K562 (cell line): Measurements from ENCODE around the gene PDGFD. TPM values are rescaled to one million over a fixed set of nuclear protein-coding genes. Genes with fewer than 3 reads are reported as not detected.
A peak's percentile ranks its signal among the peaks of the same experiment; 100 is the strongest.

Experiments
- ATAC-seq: fragments of 200-7000 bp; cut with Tn5 transposase; 3 replicates; pipeline ENCODE4 v1.9.1; 2020; ENCODE audit warnings: moderate library complexity
- BruUV-seq: library from RNA; stranded (reverse); fragments of 400-500 nt; replicated peaks from 2 replicates; lab custom pipeline; 2021; lab: Mats Ljungman, UMichigan
- CTCF ChIA-PET: fragments of 300-600 bp; formaldehyde crosslinking; extraction: SDS; loops from one replicate; lab custom pipeline; 2021; ENCODE audit warnings: low intra/inter-chr PET ratio; lab: Yijun Ruan, JAX
- POLR2A ChIA-PET: fragments of 300-600, 350-650 bp; sonication (Branson Sonifier 250); formaldehyde crosslinking; extraction: SDS; loops from one replicate; lab custom pipeline; 2021; ENCODE audit warnings: antibody characterized with exemption, inconsistent platforms; lab: Yijun Ruan, JAX
- DNase-seq, 4 experiments: peaks; one replicate each; pipeline versions ENCODE4 v3.0.0 to v3.0.0-alpha.2; 2011 to 2018; ENCODE audit warnings: low spot score in 3 of 4, mixed read lengths in 3 of 4; ENCODE audit errors: extremely low read depth in 1 of 4
- FAIRE-seq: peaks from 2 replicates; lab custom pipeline; 2011; peaks lifted over from hg19 to GRCh38; lab: Jason Lieb, UNC
- H2AFZ ChIP-seq: 2 replicates; pipeline ENCODE4 v1.6.0; 2011; ENCODE audit warnings: low read depth, low read length, control low read depth, inconsistent platforms
- H3K27ac ChIP-seq: fragments of 200-600 bp; 3 replicates; pipeline ENCODE4 v1.8.0; 2011; ENCODE audit warnings: low read depth, mild to moderate bottlenecking, control low read depth, inconsistent platforms, low read length, moderate library complexity, mixed read lengths; ENCODE audit errors: extremely low read depth
- H3K27me3 ChIP-seq, 2 experiments: fragments of 300-600 bp in 1 of 2; 2 replicates in 1 of 2; 3 replicates in 1 of 2; pipeline versions ENCODE4 v1.6.0 to v1.8.0; 2011; ENCODE audit warnings: inconsistent platforms in 2 of 2, low read length in 2 of 2, mild to moderate bottlenecking in 1 of 2, mixed read lengths in 1 of 2, moderate library complexity in 1 of 2; ENCODE audit not compliant: control insufficient read depth in 2 of 2, insufficient read depth in 2 of 2
- H3K36me3 ChIP-seq: fragments of 300-600 bp; 3 replicates; pipeline ENCODE4 v1.8.0; 2011; ENCODE audit warnings: mild to moderate bottlenecking, low read length, inconsistent platforms; ENCODE audit not compliant: control insufficient read depth, insufficient read depth
- H3K4me1 ChIP-seq, 2 experiments: fragments of 200-600 bp in 1 of 2; replicated peaks in 1 of 2; 2 replicates in 1 of 2; 3 replicates in 1 of 2; pipeline versions ENCODE4 v1.5.1 to v1.8.0; 2011; ENCODE audit warnings: inconsistent platforms in 2 of 2, low read length in 2 of 2, mild to moderate bottlenecking in 1 of 2, mixed read lengths in 1 of 2, moderate library complexity in 1 of 2; ENCODE audit not compliant: control insufficient read depth in 2 of 2, insufficient read depth in 2 of 2
- H3K4me2 ChIP-seq: 2 replicates; pipeline ENCODE4 v1.6.1; 2011; ENCODE audit warnings: low read length, control low read depth, inconsistent platforms, mixed read lengths; ENCODE audit not compliant: insufficient read depth
- H3K4me3 ChIP-seq: fragments of 200-600 bp; sonication (generic), shearing (Covaris generic); 2 replicates; pipeline ENCODE4 v1.5.1; 2016; ENCODE audit warnings: control low read depth, inconsistent platforms
- H3K79me2 ChIP-seq: fragments of 200-600 bp; 3 replicates; pipeline ENCODE4 v1.8.0; 2011; ENCODE audit warnings: low read length, inconsistent platforms; ENCODE audit not compliant: control insufficient read depth, insufficient read depth
- H3K9ac ChIP-seq, 2 experiments: 2 replicates each; pipeline versions ENCODE4 v1.6.0 to v1.6.1; 2011; ENCODE audit warnings: low read depth in 2 of 2, low read length in 2 of 2, control low read depth in 1 of 2, inconsistent platforms in 1 of 2, mild to moderate bottlenecking in 1 of 2, mixed read lengths in 1 of 2; ENCODE audit not compliant: insufficient read depth in 1 of 2
- H3K9me1 ChIP-seq: one replicate; pipeline ENCODE4 v1.6.0; 2011; ENCODE audit warnings: inconsistent platforms, mild to moderate bottlenecking, low read length, moderate library complexity; ENCODE audit not compliant: control insufficient read depth, insufficient read depth
- H3K9me3 ChIP-seq: replicated peaks from 2 replicates; pipeline ENCODE4 v1.5.1; 2011; ENCODE audit warnings: low read depth, low read length, inconsistent platforms; ENCODE audit not compliant: control insufficient read depth, insufficient read depth
- H4K20me1 ChIP-seq: replicated peaks from 2 replicates; pipeline ENCODE4 v1.6.1; 2011; ENCODE audit warnings: low read length, inconsistent platforms, mixed read lengths; ENCODE audit not compliant: control insufficient read depth, insufficient read depth
- C11orf30 ChIP-seq: fragments of 450-650 bp; IDR thresholded peaks from 2 replicates; pipeline ENCODE4 v1.6.1; 2016; ENCODE audit warnings: low read depth, mild to moderate bottlenecking
- KDM5B ChIP-seq: fragments of 200-600 bp; sonication (generic); IDR thresholded peaks from 2 replicates; pipeline ENCODE4 v1.6.1; 2012; ENCODE audit warnings: low read depth, mild to moderate bottlenecking, moderate library complexity, low read length, control low read depth, inconsistent platforms; ENCODE audit not compliant: insufficient replicate concordance
- MAFF ChIP-seq: IDR thresholded peaks from 2 replicates; pipeline ENCODE4 v1.6.1; 2012; ENCODE audit warnings: low read length, improper control_type of control experiment
- MAFG ChIP-seq: fragments of 450-650 bp; conservative IDR thresholded peaks from 2 replicates; pipeline ENCODE4 v1.6.1; 2016; ENCODE audit warnings: missing genetic modification characterization, missing compliant biosample characterization
- MBD2 ChIP-seq: sonication (generic); IDR thresholded peaks from 2 replicates; pipeline ENCODE4 v1.6.1; 2016; ENCODE audit warnings: low read depth, borderline replicate concordance
- MITF ChIP-seq: IDR thresholded peaks from 2 replicates; pipeline ENCODE4 v1.6.1; 2014; ENCODE audit warnings: antibody characterized with exemption
- NFIX ChIP-seq: fragments of 250-450 bp; sonication (Bioruptor Pico); IDR thresholded peaks from 2 replicates; pipeline ENCODE4 v1.4.0; 2020; ENCODE audit warnings: low read depth, mild to moderate bottlenecking, moderate library complexity
- STAT5A ChIP-seq: IDR thresholded peaks from 2 replicates; pipeline ENCODE4 v1.6.1; 2012; ENCODE audit warnings: low read length, inconsistent platforms, borderline replicate concordance
- ZBTB43 ChIP-seq: sonication (generic); formaldehyde crosslinking; IDR thresholded peaks from 2 replicates; pipeline ENCODE4 v1.8.0; 2023; ENCODE audit warnings: mild to moderate bottlenecking, missing genetic modification reagents
- ZNF316 ChIP-seq: fragments of 450-650 bp; IDR thresholded peaks from 2 replicates; pipeline ENCODE4 v1.6.1; 2016
- WGBS: fragments of 100-300 bp; shearing (Covaris generic); methylation state at CpG from one replicate; pipeline ENCODE4 v1.1.6; 2016; ENCODE audit warnings: low coverage, mixed read lengths; ENCODE audit not compliant: insufficient coverage; ENCODE audit errors: missing lambda C conversion rate; 5-methylcytosine and 5-hydroxymethylcytosine counted together
- in situ Hi-C: fragments of 300-500 bp; cut with MboI; formaldehyde crosslinking; loops from 4 replicates; pipeline ENCODE4 v1.15.0; 2018; ENCODE audit warnings: inconsistent platforms, mixed read lengths
- intact Hi-C: fragments of 100-400 bp; cut with micrococcal nuclease; formaldehyde crosslinking; loops from 2 replicates; pipeline ENCODE4 v1.14.2; 2022
- polyA plus RNA-seq, 8 experiments: library from polyadenylated mRNA; depleted of rRNA in 4 of 8; stranded (reverse) in 5 of 8; unstranded in 3 of 8; fragments of >200 nt; fragmentation: Nextera tagmentation in 2 of 8; fragmentation: Illumina TruSeq in 1 of 8; extraction: Ambion mirVana in 2 of 8; extraction: Trizol in 1 of 8; gene quantifications; 2 replicates each; pipeline versions ENCODE4 v1.2.1 to v1.2.3, GENCODE V29; 2011 to 2014; ENCODE audit warnings: inconsistent platforms in 1 of 8, missing spikeins in 1 of 8
- total RNA-seq, 7 experiments: library from RNA; depleted of rRNA in 6 of 7; stranded (reverse); fragments of >200 nt in 6 of 7; fragmentation: Illumina TruSeq in 2 of 7; extraction: Trizol in 2 of 7; gene quantifications; 2 replicates each; pipeline versions ENCODE4 v1.2.1 to v1.2.3, GENCODE V29; 2011 to 2021; ENCODE audit warnings: low replicate concordance in 1 of 7

Gene PDGFD
- total and polyA plus RNA-seq, 9 of the 15 experiments (the other 6 are each of a cell fraction or from before 2014, with no cell fraction given), result 0.11 TPM; not detected in 8

GRCh38 chr11:104043142-104043541, 120.8 kb downstream of the PDGFD start:
- FAIRE-seq (no peak), ATAC-seq (no peak), DNase-seq (no peak)
- Histone ChIP-seq H3K27ac (no peak overlapping the region), H3K79me2 (no peaks in the 10 kb centered on the region), H3K27me3 (no peaks in the 10 kb centered on the region), H3K9me1 (no peaks in the 10 kb centered on the region), H3K4me1 (no peaks in the 10 kb centered on the region), H3K36me3 (no peaks in the 10 kb centered on the region), H4K20me1 (no peaks in the 10 kb centered on the region), H2AFZ (no peak overlapping the region), H3K9ac (no peak overlapping the region), H3K4me2 (no peak overlapping the region), H3K9me3 (no peaks in the 10 kb centered on the region), H3K4me3 (no peak overlapping the region)
- CTCF ChIA-PET, result no interaction called here
- BruUV-seq, result no TSS peak
- WGBS, result 0% methylated on average over 4 of the region's 4 CpGs
- intact Hi-C loops (no loop called here), in situ Hi-C loops (no loop called here)
- no peak for TF ChIP-seq KDM5B
- TF ChIP-seq STAT5A, result no peak
- TF ChIP-seq MAFG, result 0 out of 2 replicates have a peak, but pooled peaks have one; percentile 40
- TF ChIP-seq MBD2, result no peak
- TF ChIP-seq ZNF316, result 0 out of 2 replicates have a peak, but pooled peaks have one; percentile 16
- no peak for TF ChIP-seq MITF
- peak; percentile 20; the same call in 1 of the 2 replicates for TF ChIP-seq C11orf30
- peak; percentile 15; the same call in 1 of the 2 replicates for TF ChIP-seq MAFF
- TF ChIP-seq ZBTB43 (CRISPR knock-in tag), result no peak
- no peak for TF ChIP-seq NFIX (CRISPR knock-in tag)
- POLR2A ChIA-PET, result no interaction called here
